HL-60 (cell line): ENCODE results near the gene PTPRU.

Source experiments
- DNase-seq, 2 experiments: peaks; one replicate each; pipeline ENCODE4 v3.0.0-alpha.2; 2010 to 2020; ENCODE audit warnings: low read depth in 1 of 2, low spot score in 1 of 2
- H3K27ac ChIP-seq: fragments of 250-450 bp; sonication (Bioruptor Pico); replicated peaks from 2 replicates; pipeline ENCODE4 v1.5.1; 2020; ENCODE audit warnings: mild to moderate bottlenecking, moderate library complexity
- H3K27me3 ChIP-seq: fragments of 250-450 bp; sonication (Bioruptor Pico); 2 replicates; pipeline ENCODE4 v1.5.1; 2021; ENCODE audit warnings: mild to moderate bottlenecking, moderate library complexity; ENCODE audit not compliant: insufficient read depth, poor library complexity, severe bottlenecking
- H3K4me3 ChIP-seq: replicated peaks from 2 replicates; pipeline ENCODE4 v1.5.1; 2011; ENCODE audit warnings: mild to moderate bottlenecking, control low read depth, low read length; ENCODE audit not compliant: insufficient read depth
- GABPA ChIP-seq: IDR thresholded peaks from 2 replicates; pipeline ENCODE4 v1.6.1; 2012; ENCODE audit warnings: low read depth
- POLR2AphosphoS5 ChIP-seq: IDR thresholded peaks from 2 replicates; pipeline ENCODE4 v1.6.1; 2012; ENCODE audit warnings: low read depth
- SPI1 ChIP-seq: IDR thresholded peaks from 2 replicates; pipeline ENCODE4 v1.6.1; 2012; ENCODE audit warnings: low read depth, mild to moderate bottlenecking, borderline replicate concordance
- TF ChIP-seq, protein P1 (sequence below): IDR thresholded peaks from one replicate; pipeline ENCODE4 v1.5.1; 2011; ENCODE audit warnings: low read length, control low read depth, inconsistent platforms; ENCODE audit not compliant: insufficient read depth
- TF ChIP-seq, protein P2 (sequence below): IDR thresholded peaks from 2 replicates; pipeline ENCODE4 v1.6.1; 2012; ENCODE audit warnings: low read depth; ENCODE audit not compliant: insufficient replicate concordance

PTPRU gene

DNA sequence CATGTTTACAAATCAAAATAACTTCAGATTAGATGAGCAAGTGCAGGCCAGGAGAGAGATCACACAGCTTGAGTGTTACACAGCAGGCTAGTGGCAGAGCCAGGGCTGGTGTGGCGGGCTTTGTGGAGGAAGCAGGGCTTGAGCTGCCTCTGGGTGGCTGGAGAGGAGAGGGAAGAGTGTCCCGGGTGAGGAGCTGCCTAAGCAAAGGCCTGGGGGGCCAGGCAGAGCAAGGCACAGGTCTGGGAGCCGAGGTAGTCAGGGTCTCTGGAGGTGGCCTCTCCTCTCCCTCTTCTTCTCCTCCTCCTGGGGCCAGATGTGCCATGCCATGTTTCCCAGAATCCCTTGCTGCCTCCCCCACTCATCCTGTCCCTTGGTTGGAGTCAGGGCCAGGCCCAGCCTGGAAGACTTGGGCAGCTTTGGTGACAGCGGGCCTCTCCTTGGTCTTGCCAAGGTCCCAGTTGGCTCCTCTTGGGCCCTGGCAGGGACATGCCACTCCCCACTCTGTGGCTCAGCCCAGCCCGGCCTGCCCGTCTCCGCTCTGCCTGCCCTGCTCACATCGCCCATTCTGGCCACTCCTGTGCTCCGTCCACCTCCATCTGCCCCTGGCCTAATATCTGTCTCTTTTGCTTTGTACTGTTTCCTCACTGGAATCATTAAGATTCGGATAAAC is 70.3 kb downstream of the PTPRU start:
- no peak for TF ChIP-seq SPI1
- no peak for TF ChIP-seq GABPA
- no peak for TF ChIP-seq POLR2AphosphoS5
- TF ChIP-seq, protein P1, sequence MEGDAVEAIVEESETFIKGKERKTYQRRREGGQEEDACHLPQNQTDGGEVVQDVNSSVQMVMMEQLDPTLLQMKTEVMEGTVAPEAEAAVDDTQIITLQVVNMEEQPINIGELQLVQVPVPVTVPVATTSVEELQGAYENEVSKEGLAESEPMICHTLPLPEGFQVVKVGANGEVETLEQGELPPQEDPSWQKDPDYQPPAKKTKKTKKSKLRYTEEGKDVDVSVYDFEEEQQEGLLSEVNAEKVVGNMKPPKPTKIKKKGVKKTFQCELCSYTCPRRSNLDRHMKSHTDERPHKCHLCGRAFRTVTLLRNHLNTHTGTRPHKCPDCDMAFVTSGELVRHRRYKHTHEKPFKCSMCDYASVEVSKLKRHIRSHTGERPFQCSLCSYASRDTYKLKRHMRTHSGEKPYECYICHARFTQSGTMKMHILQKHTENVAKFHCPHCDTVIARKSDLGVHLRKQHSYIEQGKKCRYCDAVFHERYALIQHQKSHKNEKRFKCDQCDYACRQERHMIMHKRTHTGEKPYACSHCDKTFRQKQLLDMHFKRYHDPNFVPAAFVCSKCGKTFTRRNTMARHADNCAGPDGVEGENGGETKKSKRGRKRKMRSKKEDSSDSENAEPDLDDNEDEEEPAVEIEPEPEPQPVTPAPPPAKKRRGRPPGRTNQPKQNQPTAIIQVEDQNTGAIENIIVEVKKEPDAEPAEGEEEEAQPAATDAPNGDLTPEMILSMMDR, result no peak
- TF ChIP-seq, protein P2, sequence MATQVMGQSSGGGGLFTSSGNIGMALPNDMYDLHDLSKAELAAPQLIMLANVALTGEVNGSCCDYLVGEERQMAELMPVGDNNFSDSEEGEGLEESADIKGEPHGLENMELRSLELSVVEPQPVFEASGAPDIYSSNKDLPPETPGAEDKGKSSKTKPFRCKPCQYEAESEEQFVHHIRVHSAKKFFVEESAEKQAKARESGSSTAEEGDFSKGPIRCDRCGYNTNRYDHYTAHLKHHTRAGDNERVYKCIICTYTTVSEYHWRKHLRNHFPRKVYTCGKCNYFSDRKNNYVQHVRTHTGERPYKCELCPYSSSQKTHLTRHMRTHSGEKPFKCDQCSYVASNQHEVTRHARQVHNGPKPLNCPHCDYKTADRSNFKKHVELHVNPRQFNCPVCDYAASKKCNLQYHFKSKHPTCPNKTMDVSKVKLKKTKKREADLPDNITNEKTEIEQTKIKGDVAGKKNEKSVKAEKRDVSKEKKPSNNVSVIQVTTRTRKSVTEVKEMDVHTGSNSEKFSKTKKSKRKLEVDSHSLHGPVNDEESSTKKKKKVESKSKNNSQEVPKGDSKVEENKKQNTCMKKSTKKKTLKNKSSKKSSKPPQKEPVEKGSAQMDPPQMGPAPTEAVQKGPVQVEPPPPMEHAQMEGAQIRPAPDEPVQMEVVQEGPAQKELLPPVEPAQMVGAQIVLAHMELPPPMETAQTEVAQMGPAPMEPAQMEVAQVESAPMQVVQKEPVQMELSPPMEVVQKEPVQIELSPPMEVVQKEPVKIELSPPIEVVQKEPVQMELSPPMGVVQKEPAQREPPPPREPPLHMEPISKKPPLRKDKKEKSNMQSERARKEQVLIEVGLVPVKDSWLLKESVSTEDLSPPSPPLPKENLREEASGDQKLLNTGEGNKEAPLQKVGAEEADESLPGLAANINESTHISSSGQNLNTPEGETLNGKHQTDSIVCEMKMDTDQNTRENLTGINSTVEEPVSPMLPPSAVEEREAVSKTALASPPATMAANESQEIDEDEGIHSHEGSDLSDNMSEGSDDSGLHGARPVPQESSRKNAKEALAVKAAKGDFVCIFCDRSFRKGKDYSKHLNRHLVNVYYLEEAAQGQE, result no peak
- no peak for DNase-seq
- Histone ChIP-seq H3K27ac (no peak overlapping the region), H3K4me3 (no peak overlapping the region), H3K27me3 (no peaks in the 10 kb centered on the region)

DNA sequence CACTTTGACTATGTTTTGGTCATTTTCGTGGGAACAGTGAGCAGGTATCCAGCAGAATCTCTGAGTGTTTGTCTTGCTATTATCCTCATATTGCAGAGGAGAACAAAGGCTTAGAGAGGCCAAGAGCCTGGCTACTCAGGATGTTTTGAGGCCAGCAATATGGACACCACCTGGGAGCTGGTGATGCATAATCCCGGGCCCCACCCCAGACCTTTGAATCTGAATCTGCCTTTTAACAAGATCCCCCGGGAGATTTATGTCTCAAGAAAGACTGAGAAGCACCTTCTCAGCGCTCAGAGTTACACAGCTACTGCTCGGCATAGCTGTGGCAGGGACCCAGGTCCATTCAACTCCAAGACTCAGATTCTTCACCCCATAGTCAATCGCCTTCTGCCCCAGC is 72.8 kb downstream of the PTPRU start:
- DNase-seq, result no peak
- Histone ChIP-seq H3K27ac (no peak overlapping the region), H3K27me3 (no peaks in the 10 kb centered on the region), H3K4me3 (no peak overlapping the region)
- no peak for TF ChIP-seq GABPA
- TF ChIP-seq, protein P2, result no peak
- TF ChIP-seq, protein P1, result no peak
- no peak for TF ChIP-seq SPI1
- TF ChIP-seq POLR2AphosphoS5, result no peak

DNA sequence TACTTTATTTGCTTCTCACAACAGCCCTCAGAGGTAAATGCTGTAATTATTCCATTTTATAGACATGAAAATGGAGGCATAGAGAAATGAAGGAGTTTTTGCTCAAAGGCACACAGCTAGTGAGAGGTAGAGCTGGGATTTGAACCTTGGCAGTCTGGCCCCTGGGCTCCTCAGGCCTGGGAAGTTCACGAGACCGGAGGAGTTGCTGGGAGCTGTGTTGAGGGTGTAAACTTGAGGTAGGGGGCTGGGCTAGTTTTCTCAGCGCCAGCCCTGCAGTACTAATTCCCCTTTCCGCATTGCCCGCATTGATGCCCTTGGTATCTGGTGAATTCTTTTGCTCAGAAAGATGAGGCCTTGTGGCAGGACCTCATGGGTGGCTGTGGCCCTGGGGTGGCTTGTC is 73.3 kb downstream of the PTPRU start:
- H3K4me3 ChIP-seq, result no peak overlapping the region
- H3K27me3 ChIP-seq, result no peaks in the 10 kb centered on the region
- no peak overlapping the region for H3K27ac ChIP-seq
- DNase-seq, result no peak
- no peak for TF ChIP-seq POLR2AphosphoS5
- no peak for TF ChIP-seq GABPA
- TF ChIP-seq, protein P1, result no peak
- no peak for TF ChIP-seq SPI1
- TF ChIP-seq, protein P2, result no peak
